Upper lobe of left lung (tissue), 4 donors: ENCODE results near the gene BCAS3.

Source experiments
- EP300 ChIP-seq, 4 donors: sonication (generic); formaldehyde crosslinking; IDR thresholded peaks; one replicate each; pipeline ENCODE4 v1.5.1; 2017; ENCODE audit warnings: antibody characterized with exemption in 4 of 4, control low read depth in 2 of 4
- POLR2A ChIP-seq, 4 donors: fragments of 450-650 bp; IDR thresholded peaks; one replicate each; pipeline ENCODE4 v1.5.1; 2016 to 2017; ENCODE audit warnings: antibody characterized with exemption in 4 of 4, mild to moderate bottlenecking in 2 of 4
- TF ChIP-seq, protein P1 (sequence below), 6 experiments: fragments of 450-650 bp in 4 of 6; fragments of 200-600 bp in 2 of 6; sonication (generic) in 2 of 6; IDR thresholded peaks; one replicate each; pipeline ENCODE4 v1.5.1; 2016 to 2019; ENCODE audit warnings: antibody characterized with exemption in 6 of 6

DNA sequence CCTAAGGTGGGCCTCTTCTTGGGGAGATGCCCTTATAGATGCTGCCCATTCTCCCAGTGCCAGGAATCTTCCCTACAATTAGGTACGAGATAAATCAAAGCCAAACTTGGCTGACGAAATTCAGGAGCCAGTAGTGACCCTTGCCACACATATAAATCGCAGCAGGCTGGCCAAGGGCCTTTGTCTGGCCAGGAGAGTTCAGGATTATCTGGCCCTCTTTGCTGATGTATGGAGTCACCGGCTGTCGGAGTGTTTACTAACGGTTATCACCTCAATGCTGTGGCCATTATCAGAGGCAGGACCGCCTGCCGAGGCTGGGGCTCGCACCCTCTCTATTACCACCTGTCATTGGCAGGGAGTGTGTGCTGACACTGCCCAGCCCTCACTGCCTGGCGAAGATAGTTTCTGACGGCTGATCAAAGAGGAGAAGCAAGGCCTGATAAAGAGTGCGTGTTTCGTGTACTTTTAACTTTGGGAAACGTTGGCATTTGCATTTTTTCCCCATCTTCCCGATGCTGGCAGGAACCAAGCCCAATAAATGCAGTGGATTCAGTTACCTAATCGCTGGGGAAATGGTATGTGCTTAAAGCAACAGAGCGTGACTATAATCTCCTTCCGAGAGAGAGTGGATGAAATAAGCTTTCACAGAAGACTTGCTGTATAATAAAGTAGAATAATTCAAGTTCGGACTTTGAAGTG lies 689.2 kb downstream of the BCAS3 start:
- TF ChIP-seq EP300 (IDR thresholded peaks at IDR 0.05) (no peak), POLR2A (IDR thresholded peaks at IDR 0.05) (no peak)
- TF ChIP-seq, protein P1, sequence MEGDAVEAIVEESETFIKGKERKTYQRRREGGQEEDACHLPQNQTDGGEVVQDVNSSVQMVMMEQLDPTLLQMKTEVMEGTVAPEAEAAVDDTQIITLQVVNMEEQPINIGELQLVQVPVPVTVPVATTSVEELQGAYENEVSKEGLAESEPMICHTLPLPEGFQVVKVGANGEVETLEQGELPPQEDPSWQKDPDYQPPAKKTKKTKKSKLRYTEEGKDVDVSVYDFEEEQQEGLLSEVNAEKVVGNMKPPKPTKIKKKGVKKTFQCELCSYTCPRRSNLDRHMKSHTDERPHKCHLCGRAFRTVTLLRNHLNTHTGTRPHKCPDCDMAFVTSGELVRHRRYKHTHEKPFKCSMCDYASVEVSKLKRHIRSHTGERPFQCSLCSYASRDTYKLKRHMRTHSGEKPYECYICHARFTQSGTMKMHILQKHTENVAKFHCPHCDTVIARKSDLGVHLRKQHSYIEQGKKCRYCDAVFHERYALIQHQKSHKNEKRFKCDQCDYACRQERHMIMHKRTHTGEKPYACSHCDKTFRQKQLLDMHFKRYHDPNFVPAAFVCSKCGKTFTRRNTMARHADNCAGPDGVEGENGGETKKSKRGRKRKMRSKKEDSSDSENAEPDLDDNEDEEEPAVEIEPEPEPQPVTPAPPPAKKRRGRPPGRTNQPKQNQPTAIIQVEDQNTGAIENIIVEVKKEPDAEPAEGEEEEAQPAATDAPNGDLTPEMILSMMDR (IDR thresholded peaks at IDR 0.05), result no peak
